ENCODE measurements around the gene EXD3.

DNA sequence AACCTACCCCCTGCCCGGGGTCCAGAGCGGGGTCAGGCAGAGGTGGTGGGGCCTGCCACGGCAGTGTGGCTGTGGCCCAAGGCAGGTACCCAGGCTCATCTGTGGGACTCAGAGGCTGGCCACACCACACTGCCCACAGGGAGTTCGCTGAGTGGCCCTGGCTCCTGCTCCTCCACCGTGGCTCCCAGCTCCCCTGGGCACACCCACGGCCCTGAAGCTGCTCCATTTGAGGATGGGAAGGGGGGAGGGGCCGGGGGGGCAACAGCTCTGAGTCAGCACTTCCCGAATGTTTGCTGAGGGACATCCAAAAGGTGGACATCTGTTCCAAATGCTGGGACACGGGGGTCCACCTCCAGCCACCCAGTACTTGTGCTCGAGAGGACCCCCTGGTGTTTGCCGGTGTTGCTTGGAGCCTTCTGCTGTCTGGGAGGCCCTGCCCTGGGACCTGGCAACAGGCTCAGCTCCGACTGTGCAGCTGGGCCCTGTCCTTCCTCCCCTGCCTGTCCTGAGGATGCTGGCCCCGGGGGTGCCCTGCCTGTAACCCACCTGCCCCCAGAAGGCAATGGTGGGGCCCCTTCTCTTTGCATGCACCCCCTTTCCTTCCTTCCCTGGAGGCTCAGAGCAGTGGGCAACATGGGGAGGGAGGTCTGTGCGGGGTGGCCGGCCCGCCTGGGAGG lies 118.4 kb downstream of the EXD3 start:
- TF ChIP-seq, protein P1, sequence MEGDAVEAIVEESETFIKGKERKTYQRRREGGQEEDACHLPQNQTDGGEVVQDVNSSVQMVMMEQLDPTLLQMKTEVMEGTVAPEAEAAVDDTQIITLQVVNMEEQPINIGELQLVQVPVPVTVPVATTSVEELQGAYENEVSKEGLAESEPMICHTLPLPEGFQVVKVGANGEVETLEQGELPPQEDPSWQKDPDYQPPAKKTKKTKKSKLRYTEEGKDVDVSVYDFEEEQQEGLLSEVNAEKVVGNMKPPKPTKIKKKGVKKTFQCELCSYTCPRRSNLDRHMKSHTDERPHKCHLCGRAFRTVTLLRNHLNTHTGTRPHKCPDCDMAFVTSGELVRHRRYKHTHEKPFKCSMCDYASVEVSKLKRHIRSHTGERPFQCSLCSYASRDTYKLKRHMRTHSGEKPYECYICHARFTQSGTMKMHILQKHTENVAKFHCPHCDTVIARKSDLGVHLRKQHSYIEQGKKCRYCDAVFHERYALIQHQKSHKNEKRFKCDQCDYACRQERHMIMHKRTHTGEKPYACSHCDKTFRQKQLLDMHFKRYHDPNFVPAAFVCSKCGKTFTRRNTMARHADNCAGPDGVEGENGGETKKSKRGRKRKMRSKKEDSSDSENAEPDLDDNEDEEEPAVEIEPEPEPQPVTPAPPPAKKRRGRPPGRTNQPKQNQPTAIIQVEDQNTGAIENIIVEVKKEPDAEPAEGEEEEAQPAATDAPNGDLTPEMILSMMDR (IDR thresholded peaks at IDR 0.05), result no peak
- TF ChIP-seq POLR2A (IDR thresholded peaks at IDR 0.05), result no peak
